Gastrocnemius medialis (tissue), 4 donors: ENCODE data around the gene EIF2S2. TPM values are rescaled to one million over a fixed set of nuclear protein-coding genes. Genes with fewer than 3 reads are reported as not detected.
A peak's percentile ranks its signal among the peaks of the same experiment; 100 is the strongest.

Experiments used
- ATAC-seq, 2 donors: fragments of 150-250 bp; one replicate each; pipeline ENCODE4 v1.9.1; 2016
- DNase-seq, 2 donors: peaks; one replicate each; pipeline ENCODE4 v3.0.0-alpha.2; 2019
- H3K27ac ChIP-seq, 4 donors: fragments of 200-600 bp; sonication (generic); 1 replicate in 1 of 4; 2 replicates in 3 of 4; pipeline ENCODE4 v1.5.1; 2016 to 2018; ENCODE audit warnings: mild to moderate bottlenecking in 2 of 4, moderate library complexity in 1 of 4
- H3K27me3 ChIP-seq, 3 donors: fragments of 200-600 bp; sonication (generic) in 2 of 3; 1 replicate in 1 of 3; 2 replicates in 2 of 3; pipeline versions ENCODE4 v1.5.1 to v1.6.0; 2016 to 2019; ENCODE audit warnings: mild to moderate bottlenecking in 1 of 3, moderate library complexity in 1 of 3
- H3K36me3 ChIP-seq, 2 donors: fragments of 200-600 bp; sonication (generic) in 1 of 2; one replicate each; pipeline ENCODE4 v1.5.1; 2017 to 2018
- H3K4me1 ChIP-seq, 2 donors: fragments of 200-600 bp; sonication (generic) in 1 of 2; one replicate each; pipeline ENCODE4 v1.5.1; 2016 to 2017; ENCODE audit warnings: mild to moderate bottlenecking in 2 of 2
- H3K4me3 ChIP-seq, 4 donors: fragments of 200-600 bp; sonication (generic) in 3 of 4; 1 replicate in 1 of 4; 2 replicates in 3 of 4; pipeline ENCODE4 v1.5.1; 2016 to 2019; ENCODE audit warnings: mild to moderate bottlenecking in 2 of 4
- H3K9me3 ChIP-seq, 3 donors: fragments of 200-600 bp; sonication (generic) in 2 of 3; 1 replicate in 1 of 3; 2 replicates in 2 of 3; pipeline ENCODE4 v1.5.1; 2016 to 2019
- POLR2A ChIP-seq, 2 donors: fragments of 450-650 bp; IDR thresholded peaks; one replicate each; pipeline ENCODE4 v1.6.1; 2017; ENCODE audit warnings: antibody characterized with exemption in 2 of 2, mild to moderate bottlenecking in 2 of 2, moderate library complexity in 2 of 2
- in situ Hi-C, 4 donors: fragments of 200-750 bp; cut with MboI; loops; one replicate each; pipeline versions ENCODE4 v1.15.0 to v1.8.0; 2017; ENCODE audit warnings: low sequenced_read_pairs in 4 of 4
- intact Hi-C: fragments of 100-400 bp; cut with DNase I; formaldehyde crosslinking; loops from one replicate; pipeline ENCODE4 v1.15.1; 2023; ENCODE audit warnings: low total_unique reads
- total RNA-seq, 4 donors: library from RNA; depleted of rRNA; stranded (reverse); fragments of >200 nt; gene quantifications; one replicate each; pipeline versions ENCODE4 v1.1.0 to v1.2.3, GENCODE V29; 2016
- TF ChIP-seq, protein P1 (sequence below), 5 experiments: fragments of 450-650 bp in 3 of 5; fragments of 200-600 bp in 2 of 5; sonication (generic) in 2 of 5; IDR thresholded peaks in 4 of 5; conservative IDR thresholded peaks in 1 of 5; 1 replicate in 4 of 5; 2 replicates in 1 of 5; pipeline ENCODE4 v1.5.1; 2016 to 2019; ENCODE audit warnings: antibody characterized with exemption in 5 of 5, mild to moderate bottlenecking in 3 of 5, moderate library complexity in 3 of 5

EIF2S2 gene
- total RNA-seq, 4 donors from 2014 or later = 79.0 to 85.2 (median 83.9) TPM

DNA sequence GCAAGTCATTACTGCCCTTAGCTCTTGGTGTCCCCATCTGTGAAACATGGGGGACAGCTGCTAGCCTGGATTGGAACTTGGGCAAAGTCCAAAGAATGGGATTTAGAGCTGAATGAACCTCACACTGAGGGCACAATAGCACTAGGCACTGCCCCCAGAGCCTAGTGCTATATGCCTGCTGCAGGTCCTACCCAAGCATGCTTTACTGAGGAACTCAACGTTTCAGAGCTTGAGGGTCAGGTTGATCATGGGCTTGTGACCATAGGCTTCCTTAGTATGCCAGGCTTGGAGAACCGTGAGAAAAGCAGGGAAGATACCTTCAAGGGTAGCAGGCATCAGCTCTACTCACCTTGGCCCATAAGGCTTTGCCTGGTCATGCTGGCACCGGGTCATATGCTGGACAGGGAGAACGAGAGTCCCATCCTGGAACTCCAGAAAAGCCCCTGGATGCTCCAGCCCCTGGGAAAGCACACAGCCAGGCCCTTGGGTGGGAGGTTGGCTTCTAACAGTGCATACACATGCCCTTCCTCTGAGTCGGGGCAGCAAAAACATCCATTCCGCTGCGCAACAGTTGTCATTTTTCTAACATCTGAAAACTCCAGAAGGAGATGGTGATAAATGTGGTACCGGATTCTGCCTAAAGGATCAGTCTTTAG lies 29.7 kb downstream of the EIF2S2 start:
- Histone ChIP-seq H3K27me3 (no peaks in the 10 kb centered on the region), H3K4me3 (no peak overlapping the region), H3K9me3 (no peaks in the 10 kb centered on the region), H3K36me3 (peaks cover 0 to 52% of the 10 kb centered on the region in 2 donors), H3K4me1 (peaks cover 19 to 23% of the 10 kb centered on the region in 2 donors), H3K27ac (peak overlapping the region; percentile 58 to 75 (median 72))
- DNase-seq = no peak
- ATAC-seq = no peak
- intact Hi-C loops (no loop called here), in situ Hi-C loops (loop anchor here in 1 of 4 donors (10.0 kb wide), 1 partner anchor 88 kb away; the partner anchor contains the start of gene RALY)
- no peak for TF ChIP-seq POLR2A (IDR thresholded peaks at IDR 0.05)
- TF ChIP-seq, protein P1, sequence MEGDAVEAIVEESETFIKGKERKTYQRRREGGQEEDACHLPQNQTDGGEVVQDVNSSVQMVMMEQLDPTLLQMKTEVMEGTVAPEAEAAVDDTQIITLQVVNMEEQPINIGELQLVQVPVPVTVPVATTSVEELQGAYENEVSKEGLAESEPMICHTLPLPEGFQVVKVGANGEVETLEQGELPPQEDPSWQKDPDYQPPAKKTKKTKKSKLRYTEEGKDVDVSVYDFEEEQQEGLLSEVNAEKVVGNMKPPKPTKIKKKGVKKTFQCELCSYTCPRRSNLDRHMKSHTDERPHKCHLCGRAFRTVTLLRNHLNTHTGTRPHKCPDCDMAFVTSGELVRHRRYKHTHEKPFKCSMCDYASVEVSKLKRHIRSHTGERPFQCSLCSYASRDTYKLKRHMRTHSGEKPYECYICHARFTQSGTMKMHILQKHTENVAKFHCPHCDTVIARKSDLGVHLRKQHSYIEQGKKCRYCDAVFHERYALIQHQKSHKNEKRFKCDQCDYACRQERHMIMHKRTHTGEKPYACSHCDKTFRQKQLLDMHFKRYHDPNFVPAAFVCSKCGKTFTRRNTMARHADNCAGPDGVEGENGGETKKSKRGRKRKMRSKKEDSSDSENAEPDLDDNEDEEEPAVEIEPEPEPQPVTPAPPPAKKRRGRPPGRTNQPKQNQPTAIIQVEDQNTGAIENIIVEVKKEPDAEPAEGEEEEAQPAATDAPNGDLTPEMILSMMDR (IDR thresholded peaks at IDR 0.05 in 4 of 5, conservative IDR thresholded peaks at IDR 0.05 in 1 of 5) = no peak

DNA sequence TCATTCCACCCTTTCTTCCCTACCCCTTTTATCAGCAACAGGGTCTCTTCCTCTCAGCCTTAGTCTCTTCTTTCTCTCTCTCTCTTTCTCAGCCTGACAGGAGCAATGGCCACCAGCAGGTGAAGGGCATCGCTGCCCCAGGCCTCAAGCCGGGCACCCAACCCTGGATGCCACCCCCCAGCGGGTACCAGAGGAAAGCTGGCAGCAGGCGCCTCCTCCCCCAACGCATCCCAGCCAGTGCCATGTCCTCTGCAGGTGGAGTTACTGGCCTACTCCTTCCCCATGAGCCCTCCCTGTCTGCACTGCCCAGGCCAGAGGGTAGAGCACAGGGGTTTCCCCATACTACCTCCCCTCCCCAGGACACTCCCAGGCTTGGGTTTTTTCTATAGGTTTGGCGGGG lies 32.2 kb downstream of the EIF2S2 start:
- ATAC-seq (no peak), DNase-seq (no peak)
- Histone ChIP-seq H3K27ac (no peak overlapping the region), H3K9me3 (no peaks in the 10 kb centered on the region), H3K27me3 (no peaks in the 10 kb centered on the region), H3K4me1 (peaks cover 19 to 23% of the 10 kb centered on the region in 2 donors), H3K36me3 (peaks cover 0 to 54% of the 10 kb centered on the region in 2 donors), H3K4me3 (no peak overlapping the region)
- intact Hi-C loops (no loop called here), in situ Hi-C loops (loop anchor here in 1 of 4 donors (10.0 kb wide), 1 partner anchor 85 kb away; the partner anchor contains the start of gene RALY)
- TF ChIP-seq POLR2A (IDR thresholded peaks at IDR 0.05) = no peak
- TF ChIP-seq, protein P1 (IDR thresholded peaks at IDR 0.05 in 4 of 5, conservative IDR thresholded peaks at IDR 0.05 in 1 of 5) = no peak

GRCh38 chr20:34078540-34078939 lies 33.5 kb downstream of the EIF2S2 start:
- H3K9me3 ChIP-seq = no peaks in the 10 kb centered on the region
- DNase-seq (no peak), ATAC-seq (no peak)
- H3K36me3 ChIP-seq = peaks cover 0 to 54% of the 10 kb centered on the region in 2 donors
- in situ Hi-C loops = no loop called here
- intact Hi-C loops = no loop called here
- TF ChIP-seq, protein P1 (IDR thresholded peaks at IDR 0.05 in 4 of 5, conservative IDR thresholded peaks at IDR 0.05 in 1 of 5) = no peak
- TF ChIP-seq POLR2A (IDR thresholded peaks at IDR 0.05) = no peak
- H3K27me3 ChIP-seq = no peaks in the 10 kb centered on the region
- H3K4me3 ChIP-seq = no peak overlapping the region
- H3K27ac ChIP-seq = no peak overlapping the region
- peaks cover 11 to 23% of the 10 kb centered on the region in 2 donors for H3K4me1 ChIP-seq

DNA sequence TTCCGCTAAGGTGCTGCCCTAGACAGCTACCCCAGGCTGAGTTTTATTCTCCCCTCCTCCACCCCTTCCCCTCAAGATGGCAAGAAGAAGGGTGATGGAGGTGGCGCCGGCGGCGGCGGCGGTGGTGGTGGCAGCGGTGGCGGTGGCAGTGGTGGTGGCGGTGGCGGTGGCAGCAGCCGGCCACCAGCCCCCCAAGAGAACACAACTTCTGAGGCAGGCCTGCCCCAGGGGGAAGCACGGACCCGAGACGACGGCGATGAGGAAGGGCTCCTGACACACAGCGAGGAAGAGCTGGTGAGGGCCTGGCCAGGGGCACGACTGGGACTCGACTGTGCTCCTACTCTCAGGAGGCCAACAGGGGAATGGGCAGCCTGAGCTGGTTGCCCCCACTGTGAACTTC lies 35.1 kb downstream of the EIF2S2 start:
- TF ChIP-seq, protein P1 (IDR thresholded peaks at IDR 0.05 in 4 of 5, conservative IDR thresholded peaks at IDR 0.05 in 1 of 5) = no peak
- TF ChIP-seq POLR2A (IDR thresholded peaks at IDR 0.05) = no peak
- H3K4me3 ChIP-seq = no peak overlapping the region
- intact Hi-C loops = no loop called here
- H3K27ac ChIP-seq = no peak overlapping the region
- H3K9me3 ChIP-seq = no peaks in the 10 kb centered on the region
- DNase-seq (no peak), ATAC-seq (no peak)
- in situ Hi-C loops = no loop called here
- H3K4me1 ChIP-seq = peaks cover 0 to 11% of the 10 kb centered on the region in 2 donors
- H3K36me3 ChIP-seq = peaks cover 0 to 59% of the 10 kb centered on the region in 2 donors
- H3K27me3 ChIP-seq = no peaks in the 10 kb centered on the region
